Mesenteric fat pad (tissue), 1 donor: ENCODE data around the gene METAP1D. TPM values are rescaled to one million over a fixed set of nuclear protein-coding genes. Genes with fewer than 3 reads are reported as not detected.

Source experiments
- DNase-seq: peaks from one replicate; pipeline ENCODE4 v3.0.0-alpha.2; 2020; ENCODE audit warnings: low spot score
- total RNA-seq: library from RNA; stranded (reverse); fragmentation: NEBNext Ultra II Directional; extraction: Animal tissue kit (Norgen Biotek cat#: 25700); gene quantifications from one replicate; pipeline ENCODE4 v1.2.1, GENCODE V29; 2021
- donor health status: DM: yes; HTN: yes; CAD: no.

Gene METAP1D
- total RNA-seq, 1 donor from 2014 or later = 5.5 TPM

- DNase-seq = no peak
Measured at GRCh38 chr2:172090044-172090961, 90.5 kb downstream of the METAP1D start.

- DNase-seq = no peak
Measured at GRCh38 chr2:172091000-172091641, 91.4 kb downstream of the METAP1D start.

GRCh38 chr2:172091761-172092566 lies 92.2 kb downstream of the METAP1D start:
- DNase-seq = no peak

GRCh38 chr2:172092716-172093415 lies 93.1 kb downstream of the METAP1D start:
- no peak for DNase-seq

GRCh38 chr2:172093416-172094293 lies 93.9 kb downstream of the METAP1D start:
- DNase-seq = no peak

GRCh38 chr2:172094294-172095145 lies 94.8 kb downstream of the METAP1D start:
- no peak for DNase-seq

GRCh38 chr2:172095146-172095904 lies 95.6 kb downstream of the METAP1D start:
- DNase-seq = no peak

- DNase-seq = no peak
Measured at GRCh38 chr2:172095905-172096625, 96.3 kb downstream of the METAP1D start.

GRCh38 chr2:172096626-172097547 lies 97.1 kb downstream of the METAP1D start:
- DNase-seq = no peak

GRCh38 chr2:172097557-172098131 lies 97.9 kb downstream of the METAP1D start:
- no peak for DNase-seq

GRCh38 chr2:172098287-172098649 lies 98.5 kb downstream of the METAP1D start:
- no peak for DNase-seq

- DNase-seq = no peak
Measured at GRCh38 chr2:172098650-172099471, 99.1 kb downstream of the METAP1D start.

GRCh38 chr2:172099472-172100079 lies 99.8 kb downstream of the METAP1D start:
- no peak for DNase-seq

- no peak for DNase-seq
Measured at GRCh38 chr2:172100080-172100934, 100.6 kb downstream of the METAP1D start.
